Measurements from ENCODE around the gene GABBR1. TPM values are rescaled to one million over a fixed set of nuclear protein-coding genes. Genes with fewer than 3 reads are reported as not detected.
"Not testable (repeated sequence)": the region's sequence is repeated elsewhere in the genome, so short reads cannot be mapped to it uniquely, and the experiment has no call there.

The GABBR1 gene
- polyA plus RNA-seq (ENCODE audit: insufficient read length in 12 of 12) = 10 to 100 TPM in 11 of 12 donors, not detected in 1; 25.4 to 85.6 (median 28.3) TPM
- long read RNA-seq, donor 1, partial matches to known transcripts = 0 of 3 reads
- long read RNA-seq, donor 1, other reads (novel, unspliced or antisense) = 0 of 3 reads
- long read RNA-seq, donor 2, partial matches to known transcripts = 0 of 1 reads
- long read RNA-seq, donor 2, other reads (novel, unspliced or antisense) = 0 of 1 reads
- long read RNA-seq, donor 3, partial matches to known transcripts = 0 of 3 reads
- long read RNA-seq, donor 3, other reads (novel, unspliced or antisense) = 0 of 3 reads
- long read RNA-seq, donor 4 = 0 reads
- long read RNA-seq, donor 5, partial matches to known transcripts = 9 of 11 reads
- long read RNA-seq, donor 5, other reads (novel, unspliced or antisense) = 0 of 11 reads
- long read RNA-seq, donor 6, partial matches to known transcripts = 0 of 2 reads
- long read RNA-seq, donor 6, other reads (novel, unspliced or antisense) = 0 of 2 reads
- long read RNA-seq, donor 7, partial matches to known transcripts = 0 of 2 reads
- long read RNA-seq, donor 7, other reads (novel, unspliced or antisense) = 0 of 2 reads
- long read RNA-seq, donor 8, partial matches to known transcripts = 7 of 10 reads
- long read RNA-seq, donor 8, other reads (novel, unspliced or antisense) = 0 of 10 reads
- long read RNA-seq, donor 9, partial matches to known transcripts = 0 of 2 reads
- long read RNA-seq, donor 9, other reads (novel, unspliced or antisense) = 0 of 2 reads
- long read RNA-seq, donor 10, partial matches to known transcripts = 0 of 3 reads
- long read RNA-seq, donor 10, other reads (novel, unspliced or antisense) = 0 of 3 reads
- long read RNA-seq, donor 11, partial matches to known transcripts = 0 of 3 reads
- long read RNA-seq, donor 11, other reads (novel, unspliced or antisense) = 0 of 3 reads

GRCh38 chr6:29632789-29633533, at the start of gene GABBR1:
Gene GABBR1 (minus strand): TSS chr6:29633183. CDS start chr6:29632385, 798 bp downstream.
- DNase-seq = peak; percentile 91

- no peak for DNase-seq
Observed at GRCh38 chr6:29681811-29682210, 48.8 kb upstream of the GABBR1 start.

- no peak for DNase-seq
Observed at GRCh38 chr6:29680904-29681303, 47.9 kb upstream of the GABBR1 start, which contains the start of gene ZFP57. Gene ZFP57 (minus strand): TSS chr6:29681152. CDS start chr6:29677003, 4,149 bp downstream.

- no peak for DNase-seq
Observed at GRCh38 chr6:29680416-29680815, 47.4 kb upstream of the GABBR1 start.

GRCh38 chr6:29679962-29680361, 47.0 kb upstream of the GABBR1 start:
- DNase-seq = no peak

GRCh38 chr6:29678114-29678513, 45.1 kb upstream of the GABBR1 start:
- no peak for DNase-seq

- DNase-seq = no peak
Observed at GRCh38 chr6:29676981-29677601, 44.1 kb upstream of the GABBR1 start.

- no peak for DNase-seq
Observed at GRCh38 chr6:29675561-29675960, 42.6 kb upstream of the GABBR1 start.

GRCh38 chr6:29674008-29674407, 41.0 kb upstream of the GABBR1 start:
- no peak for DNase-seq

GRCh38 chr6:29673161-29673560, 40.2 kb upstream of the GABBR1 start:
- no peak for DNase-seq

GRCh38 chr6:29672116-29672515, 39.1 kb upstream of the GABBR1 start:
- DNase-seq = not testable (repeated sequence)

GRCh38 chr6:29671026-29671425, 38.0 kb upstream of the GABBR1 start:
- no peak for DNase-seq

- DNase-seq = no peak
Observed at GRCh38 chr6:29667158-29667557, 34.2 kb upstream of the GABBR1 start.

- no peak for DNase-seq
Observed at GRCh38 chr6:29666826-29667130, 33.8 kb upstream of the GABBR1 start.

- no peak for DNase-seq
Observed at GRCh38 chr6:29665942-29666825, 33.2 kb upstream of the GABBR1 start.

- DNase-seq = no peak
Observed at GRCh38 chr6:29663300-29664042, 30.5 kb upstream of the GABBR1 start.

- DNase-seq = not testable (repeated sequence)
Observed at GRCh38 chr6:29661502-29662141, 28.6 kb upstream of the GABBR1 start.

GRCh38 chr6:29661071-29661470, 28.1 kb upstream of the GABBR1 start:
- DNase-seq = no peak

GRCh38 chr6:29656798-29657197, 23.8 kb upstream of the GABBR1 start, which contains the start of gene MOG:
Gene MOG (plus strand): TSS chr6:29657092. CDS start chr6:29657210, 118 bp downstream.
- no peak for DNase-seq

Data from muscle of arm (tissue), 14 donors.